ENCODE data around the gene PRKCH. TPM values are rescaled to one million over a fixed set of nuclear protein-coding genes. Genes with fewer than 3 reads are reported as not detected.

Gene PRKCH
- total and polyA plus RNA-seq, 2 donors (not counting 3 experiments of a cell fraction or from before 2014, with no cell fraction given), result 97.7 to 103 TPM

GRCh38 chr14:61553730-61554641 lies 232.6 kb downstream of the PRKCH start:
- H3K79me2 ChIP-seq (ENCODE audit: control insufficient read depth, insufficient read depth, low read length), result no peaks in the 10 kb centered on the region
- no peaks in the 10 kb centered on the region for H3K9me1 ChIP-seq (replicated peaks; ENCODE audit: control insufficient read depth, extremely low read depth, insufficient read depth, low read length)
- no peak for DNase-seq (ENCODE audit: low read depth, low spot score)
- H3K4me3 ChIP-seq (replicated peaks in 1 of 3; ENCODE audit: insufficient read depth in 1 of 3, low read depth in 1 of 3, low read length in 3 of 3), result no peak overlapping the region
- H3K4me2 ChIP-seq (ENCODE audit: insufficient read depth, low read length), result no peak overlapping the region
- ChIA-PET POLR2A (interaction anchor here (0.7 kb wide), 1 partner anchor 9 kb away, joined by 3 read pairs; no protein-coding TSS in a partner anchor), CTCF (interaction anchor here (1.3 to 2.2 kb wide), 3 partner anchors 8 to 22 kb away, joined by 3 to 4 read pairs (median 3); no protein-coding TSS in a partner anchor)
- BruUV-seq (replicated peaks), result no TSS peak
- no peak for FAIRE-seq
- intact Hi-C loops (cut with micrococcal nuclease) (no loop called here), dilution Hi-C loops (cut with MboI; ENCODE audit: extremely low pct_ligation_motif_present, low sequenced_read_pairs) (no loop called here)
- H3K27me3 ChIP-seq (ENCODE audit: control insufficient read depth in 2 of 2, insufficient read depth in 2 of 2, low read length in 2 of 2), result no peaks in the 10 kb centered on the region
- no peaks in the 10 kb centered on the region for H3K4me1 ChIP-seq (ENCODE audit: control insufficient read depth, extremely low read depth, insufficient read depth, low read length)
- H2AFZ ChIP-seq (ENCODE audit: low read depth, low read length), result no peak overlapping the region
- TF ChIP-seq MYC (IDR thresholded peaks at IDR 0.05; ENCODE audit: low read depth, low read length) (no peak), GATA2 (IDR thresholded peaks at IDR 0.05; ENCODE audit: insufficient read depth, insufficient read length, low read depth, low read length) (no peak), CTCF (IDR thresholded peaks at IDR 0.05; ENCODE audit: extremely low read depth in 1 of 2, insufficient read depth in 1 of 2, low read depth in 1 of 2, low read length in 2 of 2) (no peak), JUN (IDR thresholded peaks at IDR 0.05; ENCODE audit: borderline replicate concordance, insufficient read depth, insufficient read length, low read depth) (no peak), POLR2AphosphoS5 (IDR thresholded peaks at IDR 0.05; ENCODE audit: insufficient read depth, low read depth, low read length) (no peak), POLR2A (IDR thresholded peaks at IDR 0.05; ENCODE audit: low read depth, low read length) (no peak), FOS (IDR thresholded peaks at IDR 0.05; ENCODE audit: borderline replicate concordance, insufficient read depth, low read length) (no peak), EZH2 (IDR thresholded peaks at IDR 0.05; ENCODE audit: borderline replicate concordance, low read depth, low read length, severe bottlenecking) (no peak)
- TF ChIP-seq, protein P1, sequence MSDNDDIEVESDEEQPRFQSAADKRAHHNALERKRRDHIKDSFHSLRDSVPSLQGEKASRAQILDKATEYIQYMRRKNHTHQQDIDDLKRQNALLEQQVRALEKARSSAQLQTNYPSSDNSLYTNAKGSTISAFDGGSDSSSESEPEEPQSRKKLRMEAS (IDR thresholded peaks at IDR 0.05; ENCODE audit: insufficient read depth, insufficient read length), result no peak
- no peaks in the 10 kb centered on the region for H4K20me1 ChIP-seq (replicated peaks; ENCODE audit: control insufficient read depth, extremely low read depth, insufficient read depth, low read length)
- no peak overlapping the region for H3K27ac ChIP-seq (ENCODE audit: insufficient read depth, low read depth, low read length)
- peaks cover 10 to 14% of the 10 kb centered on the region in 2 experiments for H3K36me3 ChIP-seq (ENCODE audit: control insufficient read depth in 2 of 2, extremely low read depth in 1 of 2, insufficient read depth in 2 of 2, low read length in 2 of 2)
- no peaks in the 10 kb centered on the region for H3K9me3 ChIP-seq (replicated peaks; ENCODE audit: control insufficient read depth, insufficient read depth, low read length)
- no peak overlapping the region for H3K9ac ChIP-seq (replicated peaks; ENCODE audit: extremely low read depth, insufficient read depth, low read length)
